ENCODE results near the gene KRTAP4-11.
"Not testable (repeated sequence)": the region's sequence is repeated elsewhere in the genome, so short reads cannot be mapped to it uniquely, and the experiment has no call there.

KRTAP4-11 gene

DNA sequence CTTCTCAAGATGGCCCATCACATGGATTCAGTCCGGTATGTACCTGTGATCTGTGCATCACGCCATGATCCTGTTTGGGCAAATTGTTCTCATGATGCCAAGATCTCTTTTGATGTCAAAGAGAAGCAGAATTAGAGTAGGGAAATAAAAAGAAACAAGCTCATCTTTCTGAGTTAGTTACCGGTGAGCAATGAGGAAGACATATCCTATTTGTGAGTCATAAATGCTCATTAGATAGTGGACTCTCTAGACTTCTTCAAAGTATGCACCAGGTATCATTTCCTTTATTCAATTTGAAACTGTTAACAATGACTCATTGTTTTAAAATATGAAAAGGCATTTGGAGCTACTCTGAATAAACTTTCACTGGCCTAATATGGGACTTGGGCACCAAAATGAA, 13.8 kb upstream of the KRTAP4-11 start:
- TF ChIP-seq GATA2 (IDR thresholded peaks at IDR 0.05; ENCODE audit: low read depth, low read length) (no peak), GATA3 (IDR thresholded peaks at IDR 0.05; ENCODE audit: low read depth, low read length) (no peak)

DNA sequence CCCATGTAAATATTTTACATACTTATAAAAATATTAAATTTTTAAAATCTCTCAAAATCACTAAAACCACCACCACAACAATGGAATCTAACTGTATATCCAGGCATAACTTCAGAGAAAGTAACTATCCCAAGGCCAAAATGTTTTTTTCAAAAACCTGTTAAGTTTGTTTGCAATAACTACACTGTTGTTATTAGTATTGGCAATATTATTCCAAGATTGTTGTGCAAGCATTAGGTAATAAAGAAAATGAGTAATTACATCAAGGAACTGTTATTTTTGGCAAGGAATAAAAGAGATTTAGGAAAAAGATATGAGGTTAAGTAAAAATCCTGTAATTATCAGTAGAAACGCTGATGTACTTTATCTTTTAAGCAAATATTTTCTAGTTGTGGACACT, 9.2 kb upstream of the KRTAP4-11 start:
- TF ChIP-seq GATA3 (IDR thresholded peaks at IDR 0.05; ENCODE audit: low read depth, low read length) = no peak
- TF ChIP-seq GATA2 (IDR thresholded peaks at IDR 0.05; ENCODE audit: low read depth, low read length) = no peak

GRCh38 chr17:41126412-41126811, 8.2 kb upstream of the KRTAP4-11 start:
- no peak for TF ChIP-seq GATA2 (IDR thresholded peaks at IDR 0.05; ENCODE audit: low read depth, low read length)
- TF ChIP-seq GATA3 (IDR thresholded peaks at IDR 0.05; ENCODE audit: low read depth, low read length) = no peak

GRCh38 chr17:41125064-41125463, 6.9 kb upstream of the KRTAP4-11 start:
- TF ChIP-seq GATA3 (IDR thresholded peaks at IDR 0.05; ENCODE audit: low read depth, low read length) (no peak), GATA2 (IDR thresholded peaks at IDR 0.05; ENCODE audit: low read depth, low read length) (no peak)

- not testable (repeated sequence) for TF ChIP-seq GATA2, GATA3 (IDR thresholded peaks at IDR 0.05; ENCODE audit: low read depth, low read length)
Observed at GRCh38 chr17:41123991-41124371, 5.8 kb upstream of the KRTAP4-11 start, which contains the start of gene KRTAP4-12. Gene KRTAP4-12, minus strand, starts transcription at chr17:41124182. Its CDS starts 60 bp downstream, at chr17:41124122.

DNA sequence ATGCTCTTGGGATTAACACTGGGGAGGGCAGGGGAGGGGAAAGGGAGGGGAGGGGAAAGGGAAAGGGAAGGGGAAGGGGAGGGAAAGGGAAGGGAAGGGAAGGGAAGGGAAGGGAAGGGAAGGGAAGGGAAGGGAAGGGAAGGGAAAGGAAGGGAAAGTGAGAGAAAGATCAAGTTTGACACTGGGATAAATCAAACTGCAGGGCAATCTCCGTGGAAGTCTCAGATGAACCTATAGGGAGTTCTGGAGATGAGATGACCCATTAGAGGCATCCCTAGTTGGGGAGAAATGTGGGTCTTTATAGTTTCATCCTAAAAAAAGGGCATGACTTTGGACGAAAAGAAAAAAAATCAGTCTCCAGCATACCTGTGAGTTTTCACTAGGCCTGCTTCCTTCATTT, 3.6 kb upstream of the KRTAP4-11 start:
- TF ChIP-seq GATA3 (IDR thresholded peaks at IDR 0.05; ENCODE audit: low read depth, low read length) (no peak), GATA2 (IDR thresholded peaks at IDR 0.05; ENCODE audit: low read depth, low read length) (no peak)

- no peak for TF ChIP-seq GATA3 (IDR thresholded peaks at IDR 0.05; ENCODE audit: low read depth, low read length)
- no peak for TF ChIP-seq GATA2 (IDR thresholded peaks at IDR 0.05; ENCODE audit: low read depth, low read length)
Observed at GRCh38 chr17:41118721-41119120, 548 bp upstream of the KRTAP4-11 start.

DNA sequence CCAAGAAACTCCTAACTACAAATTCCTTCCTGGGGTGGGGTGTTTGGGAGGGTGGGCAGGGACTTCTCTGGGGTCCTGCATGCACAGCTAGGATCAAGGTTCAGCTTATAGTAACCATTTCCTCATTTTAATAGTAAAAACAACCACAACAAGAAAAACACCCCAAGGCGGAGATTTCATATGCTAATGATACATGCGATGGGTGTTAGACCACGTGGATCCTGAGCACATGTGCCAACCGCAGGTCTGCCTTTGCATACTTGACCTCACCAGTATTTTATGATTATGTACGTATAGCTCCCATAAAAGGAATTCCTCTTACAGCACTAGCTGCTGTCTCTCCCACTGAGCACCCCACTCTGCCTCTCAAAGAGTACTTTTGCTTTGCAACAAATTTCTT, 1.9 kb downstream of the KRTAP4-11 start:
- no peak for TF ChIP-seq GATA3 (IDR thresholded peaks at IDR 0.05; ENCODE audit: low read depth, low read length)
- no peak for TF ChIP-seq GATA2 (IDR thresholded peaks at IDR 0.05; ENCODE audit: low read depth, low read length)

- TF ChIP-seq GATA2 (IDR thresholded peaks at IDR 0.05; ENCODE audit: low read depth, low read length) (no peak), GATA3 (IDR thresholded peaks at IDR 0.05; ENCODE audit: low read depth, low read length) (no peak)
Observed at GRCh38 chr17:41111151-41111885, 6.9 kb downstream of the KRTAP4-11 start.

- TF ChIP-seq GATA2 (IDR thresholded peaks at IDR 0.05; ENCODE audit: low read depth, low read length) (no peak), GATA3 (IDR thresholded peaks at IDR 0.05; ENCODE audit: low read depth, low read length) (no peak)
Observed at GRCh38 chr17:41107941-41108450, 10.2 kb downstream of the KRTAP4-11 start.

DNA sequence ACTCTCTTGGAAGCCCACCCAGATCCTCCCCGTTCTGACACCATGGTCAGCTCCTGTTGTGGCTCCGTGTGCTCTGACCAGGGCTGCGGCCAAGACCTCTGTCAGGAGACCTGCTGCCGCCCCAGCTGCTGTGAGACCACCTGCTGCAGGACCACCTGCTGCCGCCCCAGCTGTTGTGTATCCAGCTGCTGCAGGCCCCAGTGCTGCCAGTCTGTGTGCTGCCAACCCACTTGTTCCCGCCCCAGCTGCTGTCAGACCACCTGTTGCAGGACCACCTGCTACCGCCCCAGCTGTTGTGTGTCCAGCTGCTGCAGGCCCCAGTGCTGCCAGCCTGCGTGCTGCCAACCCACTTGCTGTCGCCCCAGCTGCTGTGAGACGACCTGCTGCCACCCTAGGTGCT, 12.8 kb downstream of the KRTAP4-11 start, which contains the start of gene KRTAP4-9:
Gene KRTAP4-9, plus strand, starts transcription at position 43 of the 400 bp plus-strand sequence. Its CDS starts 0 bp downstream, at position 43.
- not testable (repeated sequence) for TF ChIP-seq GATA2, GATA3 (IDR thresholded peaks at IDR 0.05; ENCODE audit: low read depth, low read length)

DNA sequence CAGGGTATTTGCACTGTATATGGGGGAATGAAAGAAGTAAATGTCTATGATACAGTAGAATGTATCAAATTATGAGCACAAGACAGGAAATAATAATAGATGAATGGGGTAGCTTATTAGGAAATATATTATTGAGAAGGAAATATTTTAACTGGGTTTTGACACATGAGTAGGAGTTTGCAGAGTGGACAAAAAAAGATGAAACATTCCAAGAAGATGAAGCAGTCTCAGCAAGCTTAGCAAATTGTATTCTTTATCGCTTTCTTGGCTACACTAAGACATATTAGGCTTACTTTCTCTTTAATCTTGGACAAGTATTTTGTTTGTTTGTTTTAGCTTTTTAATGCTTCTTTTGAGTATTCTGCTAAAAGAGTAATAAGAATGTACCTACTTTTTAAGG, 14.3 kb downstream of the KRTAP4-11 start:
- no peak for TF ChIP-seq GATA3 (IDR thresholded peaks at IDR 0.05; ENCODE audit: low read depth, low read length)
- TF ChIP-seq GATA2 (IDR thresholded peaks at IDR 0.05; ENCODE audit: low read depth, low read length) = no peak

DNA sequence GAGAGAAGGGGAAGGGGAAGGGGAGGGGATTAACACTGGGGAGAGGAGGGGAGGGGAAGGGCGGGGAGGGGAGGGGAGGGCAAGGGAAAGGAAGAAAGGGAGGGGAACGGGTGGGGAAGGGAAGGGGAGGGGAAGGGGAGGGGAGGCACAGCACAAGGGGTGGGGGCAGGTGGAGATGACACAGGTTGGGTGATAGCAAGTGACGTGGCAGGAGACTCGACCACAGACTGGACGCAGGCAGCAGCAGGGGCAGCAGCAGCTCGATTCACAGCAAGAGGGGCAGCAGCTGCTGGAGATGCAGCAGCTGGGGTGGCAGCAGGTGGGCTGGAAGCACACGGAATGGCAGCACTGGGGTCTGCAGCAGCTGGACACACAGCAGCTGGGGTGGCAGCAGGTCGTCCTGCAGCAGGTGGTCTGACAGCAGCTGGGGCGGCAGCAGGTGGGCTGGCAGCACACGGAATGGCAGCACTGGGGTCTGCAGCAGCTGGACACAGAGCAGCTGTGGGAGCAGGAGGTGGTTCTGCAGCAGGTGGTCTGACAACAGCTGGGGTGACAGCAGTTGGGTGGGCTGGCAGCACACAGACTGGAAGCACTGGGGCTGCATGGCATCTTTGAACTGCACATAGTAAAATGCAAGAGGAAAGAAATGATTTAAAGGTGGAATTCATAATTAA, 16.4 kb downstream of the KRTAP4-11 start, which contains the start of gene KRTAP4-16:
Gene KRTAP4-16, minus strand, starts transcription at position 624 of the 674 bp plus-strand sequence. Its CDS starts 0 bp downstream, at position 624.
- TF ChIP-seq GATA2 (IDR thresholded peaks at IDR 0.05; ENCODE audit: low read depth, low read length) (no peak), GATA3 (IDR thresholded peaks at IDR 0.05; ENCODE audit: low read depth, low read length) (no peak)

GRCh38 chr17:41098481-41098880, 19.7 kb downstream of the KRTAP4-11 start:
- TF ChIP-seq GATA2 (IDR thresholded peaks at IDR 0.05; ENCODE audit: low read depth, low read length) (no peak), GATA3 (IDR thresholded peaks at IDR 0.05; ENCODE audit: low read depth, low read length) (no peak)

Measured in SH-SY5Y (cell line).